Measurements from ENCODE around the gene ANKRD17.

The ANKRD17 gene

GRCh38 chr4:73139245-73139644, 119.4 kb downstream of the ANKRD17 start:
- no peak for TF ChIP-seq RAD21 (IDR thresholded peaks at IDR 0.05; ENCODE audit: low read depth)
- no peak for TF ChIP-seq ZBTB7A (IDR thresholded peaks at IDR 0.05; ENCODE audit: low read depth)
- TF ChIP-seq REST (IDR thresholded peaks at IDR 0.05; ENCODE audit: low read depth), result no peak
- TF ChIP-seq, protein P1, sequence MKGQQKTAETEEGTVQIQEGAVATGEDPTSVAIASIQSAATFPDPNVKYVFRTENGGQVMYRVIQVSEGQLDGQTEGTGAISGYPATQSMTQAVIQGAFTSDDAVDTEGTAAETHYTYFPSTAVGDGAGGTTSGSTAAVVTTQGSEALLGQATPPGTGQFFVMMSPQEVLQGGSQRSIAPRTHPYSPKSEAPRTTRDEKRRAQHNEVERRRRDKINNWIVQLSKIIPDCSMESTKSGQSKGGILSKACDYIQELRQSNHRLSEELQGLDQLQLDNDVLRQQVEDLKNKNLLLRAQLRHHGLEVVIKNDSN (IDR thresholded peaks at IDR 0.05), result no peak
- no peak for TF ChIP-seq EP300 (IDR thresholded peaks at IDR 0.05; ENCODE audit: borderline replicate concordance)

DNA sequence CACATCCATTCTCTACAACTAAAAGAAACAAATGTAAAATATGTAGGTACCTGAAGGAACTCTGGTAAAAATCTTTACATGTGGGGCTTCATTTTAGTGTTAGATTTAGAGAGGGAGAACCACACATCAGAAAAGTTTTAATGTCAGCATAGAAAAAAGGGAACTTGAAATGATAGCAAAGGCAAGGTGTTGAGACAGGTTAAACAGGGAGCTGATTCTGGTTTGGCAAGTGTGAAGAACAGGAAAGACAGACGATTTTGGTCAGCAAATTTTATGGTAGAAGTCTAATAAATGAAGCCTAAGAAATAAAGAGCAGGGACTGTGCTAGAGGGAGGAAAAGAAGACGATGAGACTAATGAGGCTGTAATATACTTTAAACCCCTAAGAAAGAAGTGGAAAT, 121.5 kb downstream of the ANKRD17 start:
- TF ChIP-seq TCF12 (IDR thresholded peaks at IDR 0.05; ENCODE audit: low read depth), result no peak
- no peak for TF ChIP-seq CEBPB (IDR thresholded peaks at IDR 0.05)
- no peak for TF ChIP-seq RAD21 (IDR thresholded peaks at IDR 0.05; ENCODE audit: low read depth)
- TF ChIP-seq, protein P2, sequence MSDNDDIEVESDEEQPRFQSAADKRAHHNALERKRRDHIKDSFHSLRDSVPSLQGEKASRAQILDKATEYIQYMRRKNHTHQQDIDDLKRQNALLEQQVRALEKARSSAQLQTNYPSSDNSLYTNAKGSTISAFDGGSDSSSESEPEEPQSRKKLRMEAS (IDR thresholded peaks at IDR 0.05), result no peak
- no peak for TF ChIP-seq REST (IDR thresholded peaks at IDR 0.05; ENCODE audit: low read depth)
- TF ChIP-seq YY1 (IDR thresholded peaks at IDR 0.05; ENCODE audit: low read depth), result no peak
- TF ChIP-seq TAF1 (IDR thresholded peaks at IDR 0.05; ENCODE audit: low read depth), result no peak
- no peak for TF ChIP-seq NFIC (IDR thresholded peaks at IDR 0.05)
- TF ChIP-seq, protein P1 (IDR thresholded peaks at IDR 0.05), result no peak
- TF ChIP-seq EGR1 (IDR thresholded peaks at IDR 0.05), result no peak
- no peak for TF ChIP-seq ZBTB7A (IDR thresholded peaks at IDR 0.05; ENCODE audit: low read depth)
- TF ChIP-seq TEAD4 (IDR thresholded peaks at IDR 0.05), result no peak
- no peak for TF ChIP-seq FOXM1 (IDR thresholded peaks at IDR 0.05; ENCODE audit: borderline replicate concordance, low read depth)
- no peak for TF ChIP-seq EP300 (IDR thresholded peaks at IDR 0.05; ENCODE audit: borderline replicate concordance)
- no peak for TF ChIP-seq CREB1 (IDR thresholded peaks at IDR 0.05; ENCODE audit: low read depth)

DNA sequence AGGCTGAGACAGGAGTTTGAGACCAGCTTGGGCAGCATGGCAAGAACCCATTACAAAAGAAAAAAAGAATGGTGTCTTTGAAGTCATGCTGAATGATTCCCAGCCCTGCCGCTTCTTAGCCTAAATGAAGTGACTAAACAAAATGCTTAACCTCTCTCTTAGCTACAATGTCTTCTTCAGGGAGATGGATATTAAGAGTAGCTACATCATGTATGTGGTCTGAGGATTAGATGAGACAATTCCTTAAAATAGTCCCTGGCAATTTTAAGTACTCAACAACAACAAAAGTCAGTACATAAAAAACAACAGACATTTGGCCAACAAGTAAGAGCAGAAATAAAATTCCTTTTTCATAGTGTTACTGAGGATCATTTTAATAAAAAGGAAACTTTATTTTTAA, 124.8 kb downstream of the ANKRD17 start:
- TF ChIP-seq, protein P2 (IDR thresholded peaks at IDR 0.05), result no peak
- TF ChIP-seq FOXM1 (IDR thresholded peaks at IDR 0.05; ENCODE audit: borderline replicate concordance, low read depth), result no peak
- TF ChIP-seq CEBPB (IDR thresholded peaks at IDR 0.05), result no peak
- TF ChIP-seq, protein P1 (IDR thresholded peaks at IDR 0.05), result no peak
- no peak for TF ChIP-seq ZBTB7A (IDR thresholded peaks at IDR 0.05; ENCODE audit: low read depth)

GRCh38 chr4:73131281-73131680, 127.3 kb downstream of the ANKRD17 start:
- TF ChIP-seq RAD21 (IDR thresholded peaks at IDR 0.05; ENCODE audit: low read depth), result no peak
- TF ChIP-seq FOXM1 (IDR thresholded peaks at IDR 0.05; ENCODE audit: borderline replicate concordance, low read depth), result no peak
- TF ChIP-seq CREB1 (IDR thresholded peaks at IDR 0.05; ENCODE audit: low read depth), result no peak
- no peak for TF ChIP-seq YY1 (IDR thresholded peaks at IDR 0.05; ENCODE audit: low read depth)
- no peak for TF ChIP-seq TEAD4 (IDR thresholded peaks at IDR 0.05)
- no peak for TF ChIP-seq TAF1 (IDR thresholded peaks at IDR 0.05; ENCODE audit: low read depth)
- no peak for TF ChIP-seq CEBPB (IDR thresholded peaks at IDR 0.05)
- TF ChIP-seq, protein P2 (IDR thresholded peaks at IDR 0.05), result no peak
- TF ChIP-seq REST (IDR thresholded peaks at IDR 0.05; ENCODE audit: low read depth), result no peak
- TF ChIP-seq, protein P1 (IDR thresholded peaks at IDR 0.05), result no peak
- TF ChIP-seq EP300 (IDR thresholded peaks at IDR 0.05; ENCODE audit: borderline replicate concordance), result no peak
- no peak for TF ChIP-seq TCF12 (IDR thresholded peaks at IDR 0.05; ENCODE audit: low read depth)

Measured in Ishikawa (cell line).